ENCODE results near the gene SPTB.

Gene SPTB

DNA sequence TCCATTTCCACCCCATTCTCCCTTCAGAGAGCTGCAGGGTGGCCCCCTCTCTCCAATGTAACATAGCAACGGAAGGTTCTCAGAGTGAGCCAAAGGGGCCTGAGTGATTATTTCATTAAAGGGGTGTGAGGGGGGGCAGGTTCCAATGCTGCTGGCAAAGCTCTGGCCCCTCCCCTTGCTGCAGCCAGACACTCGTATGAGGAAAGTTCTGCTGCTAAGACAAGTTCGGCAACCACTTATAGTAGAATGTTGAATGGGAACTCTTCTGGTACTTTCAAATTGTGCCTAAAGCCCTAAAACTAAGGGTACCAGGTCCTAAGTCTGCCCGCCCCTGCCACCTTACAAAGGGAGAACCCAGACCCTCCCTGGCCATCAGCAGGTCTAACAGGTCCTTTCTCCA, 125.7 kb downstream of the SPTB start (continued):
- TF ChIP-seq, protein P1, sequence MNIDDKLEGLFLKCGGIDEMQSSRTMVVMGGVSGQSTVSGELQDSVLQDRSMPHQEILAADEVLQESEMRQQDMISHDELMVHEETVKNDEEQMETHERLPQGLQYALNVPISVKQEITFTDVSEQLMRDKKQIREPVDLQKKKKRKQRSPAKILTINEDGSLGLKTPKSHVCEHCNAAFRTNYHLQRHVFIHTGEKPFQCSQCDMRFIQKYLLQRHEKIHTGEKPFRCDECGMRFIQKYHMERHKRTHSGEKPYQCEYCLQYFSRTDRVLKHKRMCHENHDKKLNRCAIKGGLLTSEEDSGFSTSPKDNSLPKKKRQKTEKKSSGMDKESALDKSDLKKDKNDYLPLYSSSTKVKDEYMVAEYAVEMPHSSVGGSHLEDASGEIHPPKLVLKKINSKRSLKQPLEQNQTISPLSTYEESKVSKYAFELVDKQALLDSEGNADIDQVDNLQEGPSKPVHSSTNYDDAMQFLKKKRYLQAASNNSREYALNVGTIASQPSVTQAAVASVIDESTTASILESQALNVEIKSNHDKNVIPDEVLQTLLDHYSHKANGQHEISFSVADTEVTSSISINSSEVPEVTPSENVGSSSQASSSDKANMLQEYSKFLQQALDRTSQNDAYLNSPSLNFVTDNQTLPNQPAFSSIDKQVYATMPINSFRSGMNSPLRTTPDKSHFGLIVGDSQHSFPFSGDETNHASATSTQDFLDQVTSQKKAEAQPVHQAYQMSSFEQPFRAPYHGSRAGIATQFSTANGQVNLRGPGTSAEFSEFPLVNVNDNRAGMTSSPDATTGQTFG (tag by site-specific recombination; IDR thresholded peaks at IDR 0.05; ENCODE audit: borderline replicate concordance), result no peak
- TF ChIP-seq ZNF548 (tag by site-specific recombination; IDR thresholded peaks at IDR 0.05) (no peak), ZNF514 (tag by site-specific recombination; IDR thresholded peaks at IDR 0.05) (no peak)

DNA sequence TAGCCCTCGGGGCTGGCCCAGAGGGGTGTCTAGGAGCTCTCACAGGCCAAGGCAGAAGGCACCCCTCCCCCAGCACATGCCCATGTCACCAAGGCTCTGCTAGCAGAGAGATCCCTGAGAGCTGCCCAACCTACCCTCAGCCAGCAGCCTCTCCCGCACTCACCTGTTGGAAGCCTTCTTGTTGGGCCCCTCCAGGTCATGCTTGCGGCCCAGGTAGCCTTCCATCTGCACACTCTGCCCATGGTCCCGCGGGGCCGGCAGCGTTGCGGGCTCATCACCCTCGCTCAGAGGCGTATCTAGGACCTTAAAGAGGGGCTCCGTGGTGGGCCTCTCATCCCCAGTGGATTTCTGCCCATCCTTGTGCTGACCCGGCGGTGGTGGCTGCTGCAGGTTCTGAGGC, 126.3 kb downstream of the SPTB start:
- CTCF ChIA-PET, result no interaction called here
- H3K9me3 ChIP-seq (ENCODE audit: control insufficient read depth, insufficient read depth, low read depth, low read length), result no peaks in the 10 kb centered on the region
- TF ChIP-seq OSR2 (tag by site-specific recombination; IDR thresholded peaks at IDR 0.05) (no peak), HOXA7 (CRISPR knock-in tag; IDR thresholded peaks at IDR 0.05; ENCODE audit: borderline replicate concordance) (no peak)

DNA sequence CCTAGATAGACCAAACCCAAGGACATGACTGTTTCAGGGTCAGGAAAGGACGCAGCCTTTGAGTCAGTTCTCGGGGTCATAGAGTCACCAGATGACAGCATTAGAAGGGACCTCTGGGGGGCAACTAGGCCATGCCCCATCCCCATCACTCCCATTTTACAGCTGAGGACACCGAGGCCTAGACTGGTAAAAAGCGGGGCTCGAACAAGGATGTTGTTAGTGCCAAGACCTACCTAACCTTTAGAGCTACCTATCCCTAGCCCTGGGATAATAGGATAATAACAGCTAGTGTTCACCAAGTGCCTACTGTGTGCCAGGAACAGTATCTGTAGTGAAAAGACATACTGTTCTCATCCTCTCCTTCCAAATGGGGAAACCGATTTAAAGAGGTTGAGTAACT, 126.8 kb downstream of the SPTB start:
- TF ChIP-seq ZNF501 (tag by site-specific recombination; IDR thresholded peaks at IDR 0.05) (no peak), ZNF311 (tag by site-specific recombination; IDR thresholded peaks at IDR 0.05; ENCODE audit: borderline replicate concordance) (no peak)
- TF ChIP-seq, protein P2, sequence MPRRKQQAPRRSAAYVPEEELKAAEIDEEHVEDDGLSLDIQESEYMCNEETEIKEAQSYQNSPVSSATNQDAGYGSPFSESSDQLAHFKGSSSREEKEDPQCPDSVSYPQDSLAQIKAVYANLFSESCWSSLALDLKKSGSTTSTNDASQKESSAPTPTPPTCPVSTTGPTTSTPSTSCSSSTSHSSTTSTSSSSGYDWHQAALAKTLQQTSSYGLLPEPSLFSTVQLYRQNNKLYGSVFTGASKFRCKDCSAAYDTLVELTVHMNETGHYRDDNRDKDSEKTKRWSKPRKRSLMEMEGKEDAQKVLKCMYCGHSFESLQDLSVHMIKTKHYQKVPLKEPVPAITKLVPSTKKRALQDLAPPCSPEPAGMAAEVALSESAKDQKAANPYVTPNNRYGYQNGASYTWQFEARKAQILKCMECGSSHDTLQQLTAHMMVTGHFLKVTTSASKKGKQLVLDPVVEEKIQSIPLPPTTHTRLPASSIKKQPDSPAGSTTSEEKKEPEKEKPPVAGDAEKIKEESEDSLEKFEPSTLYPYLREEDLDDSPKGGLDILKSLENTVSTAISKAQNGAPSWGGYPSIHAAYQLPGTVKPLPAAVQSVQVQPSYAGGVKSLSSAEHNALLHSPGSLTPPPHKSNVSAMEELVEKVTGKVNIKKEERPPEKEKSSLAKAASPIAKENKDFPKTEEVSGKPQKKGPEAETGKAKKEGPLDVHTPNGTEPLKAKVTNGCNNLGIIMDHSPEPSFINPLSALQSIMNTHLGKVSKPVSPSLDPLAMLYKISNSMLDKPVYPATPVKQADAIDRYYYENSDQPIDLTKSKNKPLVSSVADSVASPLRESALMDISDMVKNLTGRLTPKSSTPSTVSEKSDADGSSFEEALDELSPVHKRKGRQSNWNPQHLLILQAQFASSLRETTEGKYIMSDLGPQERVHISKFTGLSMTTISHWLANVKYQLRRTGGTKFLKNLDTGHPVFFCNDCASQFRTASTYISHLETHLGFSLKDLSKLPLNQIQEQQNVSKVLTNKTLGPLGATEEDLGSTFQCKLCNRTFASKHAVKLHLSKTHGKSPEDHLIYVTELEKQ (tag by site-specific recombination; IDR thresholded peaks at IDR 0.05; ENCODE audit: borderline replicate concordance), result no peak
- peaks cover 0 to 7% of the 10 kb centered on the region in 2 experiments; a peak in 1 of 3 replicates for H3K36me3 ChIP-seq (ENCODE audit: control insufficient read depth in 2 of 2, insufficient read depth in 1 of 2, low read length in 2 of 2)
- CTCF ChIA-PET, result no interaction called here
- no peak overlapping the region for H3K4me3 ChIP-seq (ENCODE audit: low read depth, low read length)
- H3K27ac ChIP-seq (ENCODE audit: extremely low read depth, low read depth, low read length), result no peak overlapping the region
- POLR2A ChIA-PET, result no interaction called here
- peaks cover 2% of the 10 kb centered on the region for H3K4me1 ChIP-seq (ENCODE audit: control insufficient read depth, insufficient read depth, low read length)
- no peaks in the 10 kb centered on the region for H3K9me3 ChIP-seq (ENCODE audit: control insufficient read depth, insufficient read depth, low read depth, low read length)

More for the DNA sequence above, 126.3 kb downstream of the SPTB start:
- H3K4me1 ChIP-seq (ENCODE audit: control insufficient read depth, insufficient read depth, low read length), result peaks cover 6% of the 10 kb centered on the region
- POLR2A ChIA-PET, result no interaction called here
- H3K4me3 ChIP-seq (ENCODE audit: low read depth, low read length), result no peak overlapping the region
- no peak overlapping the region for H3K27ac ChIP-seq (ENCODE audit: extremely low read depth, low read depth, low read length)
- peaks cover 0 to 2% of the 10 kb centered on the region in 2 experiments; a peak in 1 of 3 replicates for H3K36me3 ChIP-seq (ENCODE audit: control insufficient read depth in 2 of 2, insufficient read depth in 1 of 2, low read length in 2 of 2)

DNA sequence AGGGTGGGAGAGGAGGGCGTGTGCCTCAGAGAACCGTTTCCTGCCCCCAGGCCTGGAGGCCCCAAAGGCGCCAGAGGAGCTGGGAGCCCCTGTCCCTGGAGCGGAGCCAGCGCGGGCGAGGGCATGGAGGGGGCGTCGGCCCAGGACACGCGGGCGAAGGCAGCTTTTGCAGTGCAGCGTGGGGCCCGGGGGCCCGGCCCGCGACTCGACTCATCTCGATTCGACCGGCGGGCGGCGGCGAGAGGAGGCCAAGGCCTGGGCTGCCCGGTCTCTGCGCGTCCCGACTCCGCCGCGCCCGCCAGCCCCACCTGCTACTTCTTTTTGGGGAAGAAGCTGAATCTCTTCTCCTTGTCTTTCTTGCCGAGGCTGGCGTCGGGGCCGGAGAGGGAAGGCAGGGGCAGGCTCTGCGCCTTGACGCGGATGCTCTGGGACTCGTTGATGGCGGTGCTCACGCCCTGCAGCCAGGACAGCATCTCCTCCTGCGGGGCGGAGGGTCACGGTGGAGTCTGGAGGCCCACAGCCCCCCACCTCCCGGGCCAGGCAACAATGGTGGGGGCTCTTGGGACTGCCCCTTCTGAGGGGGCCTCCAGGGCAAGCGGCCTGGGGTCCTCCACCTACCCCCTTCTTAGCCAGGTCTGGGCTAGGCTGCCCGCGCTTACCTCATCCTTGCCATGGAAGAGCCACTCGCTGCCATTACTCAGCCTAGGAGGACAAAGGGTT, 130.6 kb downstream of the SPTB start:
- H3K4me1 ChIP-seq (ENCODE audit: control insufficient read depth, insufficient read depth, low read length), result no peaks in the 10 kb centered on the region
- ChIA-PET POLR2A (interaction anchor here (0.7 kb wide), 1 partner anchor 209 kb away, joined by 4 read pairs; the partner anchor contains the start of gene HSPA2), CTCF (interaction anchor here (0.6 to 1.8 kb wide), 5 partner anchors 15 to 1184 kb away, joined by 3 to 6 read pairs (median 4); no protein-coding TSS in a partner anchor)
- H3K27ac ChIP-seq (ENCODE audit: extremely low read depth, low read depth, low read length), result no peak overlapping the region
- peaks cover 7 to 30% of the 10 kb centered on the region in 2 experiments; a peak in 2 of 3 replicates for H3K36me3 ChIP-seq (ENCODE audit: control insufficient read depth in 2 of 2, insufficient read depth in 1 of 2, low read length in 2 of 2)
- no peaks in the 10 kb centered on the region for H3K9me3 ChIP-seq (ENCODE audit: control insufficient read depth, insufficient read depth, low read depth, low read length)
- no peak overlapping the region for H3K4me3 ChIP-seq (ENCODE audit: low read depth, low read length)
- TF ChIP-seq, protein P3, sequence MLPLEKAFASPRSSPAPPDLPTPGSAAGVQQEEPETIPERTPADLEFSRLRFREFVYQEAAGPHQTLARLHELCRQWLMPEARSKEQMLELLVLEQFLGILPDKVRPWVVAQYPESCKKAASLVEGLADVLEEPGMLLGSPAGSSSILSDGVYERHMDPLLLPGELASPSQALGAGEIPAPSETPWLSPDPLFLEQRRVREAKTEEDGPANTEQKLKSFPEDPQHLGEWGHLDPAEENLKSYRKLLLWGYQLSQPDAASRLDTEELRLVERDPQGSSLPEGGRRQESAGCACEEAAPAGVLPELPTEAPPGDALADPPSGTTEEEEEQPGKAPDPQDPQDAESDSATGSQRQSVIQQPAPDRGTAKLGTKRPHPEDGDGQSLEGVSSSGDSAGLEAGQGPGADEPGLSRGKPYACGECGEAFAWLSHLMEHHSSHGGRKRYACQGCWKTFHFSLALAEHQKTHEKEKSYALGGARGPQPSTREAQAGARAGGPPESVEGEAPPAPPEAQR (tag by site-specific recombination; IDR thresholded peaks at IDR 0.05), result no peak
- TF ChIP-seq ZNF335 (tag by site-specific recombination; conservative IDR thresholded peaks at IDR 0.05), result no peak
- TF ChIP-seq, protein P4, sequence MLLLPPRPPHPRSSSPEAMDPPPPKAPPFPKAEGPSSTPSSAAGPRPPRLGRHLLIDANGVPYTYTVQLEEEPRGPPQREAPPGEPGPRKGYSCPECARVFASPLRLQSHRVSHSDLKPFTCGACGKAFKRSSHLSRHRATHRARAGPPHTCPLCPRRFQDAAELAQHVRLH (tag by site-specific recombination; IDR thresholded peaks at IDR 0.05), result no peak
- TF ChIP-seq ZNF501 (tag by site-specific recombination; IDR thresholded peaks at IDR 0.05), result no peak
- no peak for TF ChIP-seq ZNF10 (tag by site-specific recombination; IDR thresholded peaks at IDR 0.05)
- no peak for TF ChIP-seq OVOL3 (tag by site-specific recombination; IDR thresholded peaks at IDR 0.05)
- no peak for TF ChIP-seq ZNF791 (tag by site-specific recombination; IDR thresholded peaks at IDR 0.05)
- TF ChIP-seq, protein P5, sequence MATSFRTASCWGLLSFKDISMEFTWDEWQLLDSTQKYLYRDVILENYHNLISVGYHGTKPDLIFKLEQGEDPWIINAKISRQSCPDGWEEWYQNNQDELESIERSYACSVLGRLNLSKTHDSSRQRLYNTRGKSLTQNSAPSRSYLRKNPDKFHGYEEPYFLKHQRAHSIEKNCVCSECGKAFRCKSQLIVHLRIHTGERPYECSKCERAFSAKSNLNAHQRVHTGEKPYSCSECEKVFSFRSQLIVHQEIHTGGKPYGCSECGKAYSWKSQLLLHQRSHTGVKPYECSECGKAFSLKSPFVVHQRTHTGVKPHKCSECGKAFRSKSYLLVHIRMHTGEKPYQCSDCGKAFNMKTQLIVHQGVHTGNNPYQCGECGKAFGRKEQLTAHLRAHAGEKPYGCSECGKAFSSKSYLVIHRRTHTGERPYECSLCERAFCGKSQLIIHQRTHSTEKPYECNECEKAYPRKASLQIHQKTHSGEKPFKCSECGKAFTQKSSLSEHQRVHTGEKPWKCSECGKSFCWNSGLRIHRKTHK (tag by site-specific recombination; IDR thresholded peaks at IDR 0.05), result no peak
- no peak for TF ChIP-seq ZNF133 (tag by site-specific recombination; IDR thresholded peaks at IDR 0.05)
- TF ChIP-seq ZNF600 (tag by site-specific recombination; IDR thresholded peaks at IDR 0.05), result no peak
- TF ChIP-seq SP7 (tag by site-specific recombination; IDR thresholded peaks at IDR 0.05), result no peak
- no peak for TF ChIP-seq ZNF785 (tag by site-specific recombination; IDR thresholded peaks at IDR 0.05)
- no peak for TF ChIP-seq ZNF221 (tag by site-specific recombination; IDR thresholded peaks at IDR 0.05; ENCODE audit: borderline replicate concordance)

All from HEK293 (cell line).